ENCODE data around the gene CCT2.

CCT2 gene

GRCh38 chr12:69585189-69586062 is at the start of gene CCT2:
TSS of gene CCT2 (plus strand) at chr12:69585459. CDS start at chr12:69585522, 63 bp downstream.
- peak; percentile 98 for DNase-seq

GRCh38 chr12:69540987-69541386 is 44.3 kb upstream of the CCT2 start:
- DNase-seq: no peak

- no peak for DNase-seq
These were observed 41.2 kb upstream of the CCT2 start for GRCh38 chr12:69544087-69544486.

GRCh38 chr12:69545081-69545480 is 40.2 kb upstream of the CCT2 start:
- DNase-seq: no peak

- DNase-seq: no peak
These were observed 38.4 kb upstream of the CCT2 start for GRCh38 chr12:69546693-69547438.

GRCh38 chr12:69548687-69549086 is 36.6 kb upstream of the CCT2 start:
- no peak for DNase-seq

- no peak for DNase-seq
These were observed 34.5 kb upstream of the CCT2 start for GRCh38 chr12:69550569-69551350.

GRCh38 chr12:69553628-69554248 is 31.5 kb upstream of the CCT2 start:
- DNase-seq: peak; percentile 83

GRCh38 chr12:69555461-69555860 is 29.8 kb upstream of the CCT2 start:
- no peak for DNase-seq

GRCh38 chr12:69556383-69556782 is 28.9 kb upstream of the CCT2 start:
- DNase-seq: no peak

- no peak for DNase-seq
These were observed 22.0 kb upstream of the CCT2 start for GRCh38 chr12:69563166-69563762.

GRCh38 chr12:69566603-69567002 is 18.7 kb upstream of the CCT2 start:
- DNase-seq: no peak

GRCh38 chr12:69569236-69569635 is 16.0 kb upstream of the CCT2 start:
- no peak for DNase-seq

- DNase-seq: no peak
These were observed 15.2 kb upstream of the CCT2 start for GRCh38 chr12:69570000-69570516.

- peak; percentile 53 for DNase-seq
These were observed 14.5 kb upstream of the CCT2 start for GRCh38 chr12:69570545-69571399.

- no peak for DNase-seq
These were observed 9.9 kb upstream of the CCT2 start for GRCh38 chr12:69575346-69575745.

- no peak for DNase-seq
These were observed 7.0 kb upstream of the CCT2 start for GRCh38 chr12:69578283-69578682.

- DNase-seq: no peak
These were observed 6.2 kb upstream of the CCT2 start for GRCh38 chr12:69579029-69579428.

GRCh38 chr12:69580074-69580473 is 5.2 kb upstream of the CCT2 start:
- no peak for DNase-seq

- no peak for DNase-seq
These were observed 2.1 kb upstream of the CCT2 start for GRCh38 chr12:69583203-69583602.

- DNase-seq: no peak
These were observed 3.3 kb downstream of the CCT2 start for GRCh38 chr12:69588527-69588926.

Measured in NCI-H1105 (cell line).